GM03348 (cell line): Measurements from ENCODE around the gene TMEM179.

ENCODE experiments used
- DNase-seq: peaks from one replicate; pipeline ENCODE4 v3.0.0; 2012; ENCODE audit warnings: low spot score

The TMEM179 gene

GRCh38 chr14:104598910-104599273 lies 5.7 kb downstream of the TMEM179 start:
- no peak for DNase-seq

DNA sequence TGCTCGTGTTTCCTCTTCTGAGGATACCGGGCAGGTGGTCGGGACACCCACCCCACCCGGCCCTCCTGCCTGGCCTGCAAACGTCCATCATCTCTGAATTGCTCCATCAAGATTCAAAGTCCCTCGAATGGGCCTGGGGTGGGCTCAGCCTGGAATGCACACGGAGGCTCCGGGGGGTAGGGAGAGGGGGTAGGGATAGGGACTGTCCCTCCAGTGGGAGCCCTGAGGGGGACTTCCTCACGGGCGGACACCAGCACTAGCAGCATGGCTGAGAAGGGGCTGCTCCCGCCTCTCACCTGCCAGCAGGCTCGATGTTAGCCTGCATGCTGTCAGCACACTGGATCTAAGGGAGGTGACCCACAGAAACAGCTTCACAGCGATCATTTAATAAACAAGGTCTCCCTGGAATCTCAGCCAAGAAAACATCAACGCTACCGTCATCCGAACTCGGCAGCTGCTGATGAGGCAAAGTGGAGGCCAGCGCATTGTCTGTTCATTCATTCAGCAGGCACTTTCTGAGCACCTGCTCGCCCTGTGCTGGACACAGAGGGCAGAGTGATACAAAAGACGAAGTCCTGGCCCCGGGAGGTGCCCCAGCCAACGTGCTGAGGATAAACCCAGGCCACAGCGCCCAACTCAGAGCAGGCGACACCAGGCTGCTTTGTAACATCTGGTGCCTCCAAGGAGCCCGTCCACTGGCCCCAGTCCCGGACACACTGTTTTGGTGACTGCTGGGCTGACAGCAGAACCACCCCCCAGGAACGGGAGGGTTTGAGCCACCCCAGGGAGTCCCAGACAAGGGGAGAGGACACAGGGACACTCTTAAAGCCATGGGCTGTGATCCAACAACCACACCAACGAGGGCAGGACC lies 6.3 kb downstream of the TMEM179 start:
- no peak for DNase-seq

DNA sequence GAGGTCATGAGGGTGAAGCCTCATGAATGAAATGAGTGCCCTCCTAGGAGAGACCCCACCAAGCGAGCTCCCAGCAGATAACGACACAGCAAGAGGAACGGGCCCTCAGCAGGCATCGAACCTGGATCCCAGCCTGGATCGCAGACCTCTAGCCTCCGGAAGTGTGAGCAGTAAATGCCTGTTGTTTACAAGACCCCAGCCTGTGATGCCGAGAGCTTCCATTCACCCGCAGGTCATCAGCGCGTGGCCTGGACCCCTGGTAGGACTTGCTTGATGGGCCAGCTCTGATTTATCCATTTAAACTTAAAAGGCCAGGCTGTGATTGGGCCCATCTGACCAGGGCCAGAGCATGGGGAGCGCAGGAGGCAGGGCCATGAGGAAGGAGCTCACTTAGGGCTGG lies 7.0 kb downstream of the TMEM179 start:
- no peak for DNase-seq

DNA sequence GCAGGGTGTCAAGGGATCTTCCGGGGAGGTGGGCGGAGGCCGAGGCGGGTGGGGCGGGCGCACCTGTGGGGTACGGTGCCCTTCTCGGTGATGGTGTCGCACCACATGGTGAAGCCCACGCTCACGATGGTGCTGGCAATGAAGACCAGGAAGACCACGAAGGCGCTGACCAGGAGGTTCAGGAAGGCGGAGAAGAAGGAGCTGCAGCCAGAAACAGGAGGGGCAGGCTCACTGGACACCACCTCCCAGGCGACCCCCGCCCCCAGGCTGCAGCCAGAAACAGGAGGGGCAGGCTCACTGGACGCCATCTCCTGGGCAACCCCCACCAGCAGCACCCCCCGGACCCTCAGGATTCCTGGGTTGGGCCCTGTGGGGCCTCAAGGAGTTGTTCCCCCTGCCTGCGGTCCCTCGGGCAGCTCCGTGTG lies 7.6 kb downstream of the TMEM179 start:
- no peak for DNase-seq

DNA sequence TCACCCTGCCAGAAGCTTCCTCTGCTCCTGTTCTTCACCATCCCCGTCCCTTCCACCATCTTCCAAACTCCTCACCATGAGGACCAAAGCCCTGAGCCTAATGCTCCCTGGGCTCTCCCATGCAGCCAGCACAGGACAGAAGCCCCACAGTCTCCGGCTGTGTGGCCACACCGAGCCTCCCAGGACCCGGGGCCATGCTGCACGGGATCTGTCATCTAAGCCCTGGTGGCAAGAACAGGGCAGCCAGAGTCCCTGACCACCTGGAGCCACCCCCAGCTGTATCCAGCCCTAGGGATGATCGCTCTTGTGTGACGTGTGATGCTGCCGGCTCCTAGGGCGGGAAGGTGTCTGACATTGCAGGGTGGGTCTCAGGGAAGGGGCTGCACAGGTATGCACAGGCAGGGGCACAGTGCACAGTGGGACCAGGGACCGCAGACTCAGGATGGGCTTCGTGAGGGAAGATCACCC lies 8.1 kb downstream of the TMEM179 start:
- no peak for DNase-seq

DNA sequence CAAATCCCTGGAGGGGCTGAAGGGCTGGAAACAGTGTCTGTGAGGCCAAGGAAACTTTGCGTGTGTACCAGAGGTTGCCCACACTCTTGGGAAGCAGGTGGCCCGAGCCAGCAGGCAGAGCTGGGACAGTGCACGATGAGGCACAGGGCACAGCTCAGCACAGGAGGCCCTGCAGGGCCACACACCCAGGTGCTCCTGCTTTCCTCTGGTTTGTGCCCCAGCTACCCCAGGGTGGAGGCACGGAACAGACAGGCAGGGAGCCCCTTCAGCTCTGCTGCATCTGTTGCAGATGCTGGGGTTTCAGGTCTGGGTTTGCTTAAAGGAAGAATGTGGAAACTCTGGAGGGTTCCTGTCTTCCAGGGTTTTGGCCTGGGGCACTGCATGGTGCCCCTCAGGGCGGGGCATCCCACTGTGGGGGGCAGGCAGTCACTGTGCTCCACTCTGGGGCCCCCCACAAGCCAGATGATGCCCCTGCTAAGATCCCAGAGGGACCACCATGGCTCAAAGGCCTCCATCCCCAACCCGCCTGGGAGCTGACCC lies 8.6 kb downstream of the TMEM179 start:
- no peak for DNase-seq

GRCh38 chr14:104595116-104595675 lies 9.4 kb downstream of the TMEM179 start:
- no peak for DNase-seq

DNA sequence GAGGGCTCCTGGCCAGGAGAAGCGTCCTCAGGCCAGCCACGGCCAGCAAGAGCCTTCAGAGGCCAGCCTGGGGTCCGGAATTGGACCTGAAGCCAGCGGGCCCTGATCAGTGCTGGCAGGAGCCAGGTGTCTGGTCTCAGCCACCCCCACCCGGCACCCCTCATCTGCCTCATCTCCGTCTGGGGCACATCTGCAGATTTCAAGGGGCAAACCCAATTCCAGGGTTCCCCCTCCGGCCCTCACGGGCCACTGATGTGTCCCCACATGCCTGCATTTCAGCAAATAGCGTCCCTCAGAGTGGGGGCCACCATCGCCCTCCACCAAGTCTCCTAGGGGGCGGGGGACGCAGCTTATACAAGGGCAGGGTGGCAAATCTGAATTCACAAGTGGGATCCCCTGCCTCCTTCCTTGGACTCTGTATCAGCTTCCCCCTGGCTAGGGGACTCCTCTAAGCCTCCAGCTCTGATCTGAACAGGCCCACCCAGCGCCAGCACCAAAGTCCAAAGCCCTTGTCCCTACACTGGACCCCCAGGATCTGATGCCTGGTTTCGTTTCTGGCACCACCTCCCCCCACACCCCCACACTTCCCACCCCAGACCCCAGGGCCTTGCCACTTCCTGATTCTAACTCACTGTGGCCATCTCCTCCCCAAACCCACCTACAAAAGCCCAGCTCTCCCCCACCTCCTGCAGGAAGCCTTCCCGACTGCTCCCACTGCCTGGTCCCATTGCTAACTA lies 10.1 kb downstream of the TMEM179 start:
- no peak for DNase-seq

GRCh38 chr14:104593710-104594136 lies 10.8 kb downstream of the TMEM179 start:
- DNase-seq = no peak

GRCh38 chr14:104593241-104593701 lies 11.3 kb downstream of the TMEM179 start:
- DNase-seq = no peak

DNA sequence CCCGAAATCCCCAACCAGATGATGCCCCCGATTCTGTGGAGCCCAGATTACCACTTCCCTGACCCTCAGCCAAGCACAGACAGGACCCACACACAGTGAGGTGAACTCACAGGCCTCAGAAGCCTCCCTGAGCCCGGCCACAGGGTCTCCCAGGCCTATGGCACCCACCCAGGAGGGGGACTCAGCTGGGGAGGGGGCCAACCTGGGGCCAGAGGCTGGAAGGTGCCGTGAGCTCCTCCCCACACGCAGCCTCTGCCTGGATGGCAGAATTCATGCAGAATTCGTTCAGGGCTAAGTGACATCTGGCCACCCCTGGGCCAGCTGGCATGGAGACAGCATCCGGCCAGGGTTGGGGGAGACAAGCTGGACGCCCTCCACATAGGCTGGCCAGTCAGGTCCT lies 11.8 kb downstream of the TMEM179 start:
- no peak for DNase-seq

DNA sequence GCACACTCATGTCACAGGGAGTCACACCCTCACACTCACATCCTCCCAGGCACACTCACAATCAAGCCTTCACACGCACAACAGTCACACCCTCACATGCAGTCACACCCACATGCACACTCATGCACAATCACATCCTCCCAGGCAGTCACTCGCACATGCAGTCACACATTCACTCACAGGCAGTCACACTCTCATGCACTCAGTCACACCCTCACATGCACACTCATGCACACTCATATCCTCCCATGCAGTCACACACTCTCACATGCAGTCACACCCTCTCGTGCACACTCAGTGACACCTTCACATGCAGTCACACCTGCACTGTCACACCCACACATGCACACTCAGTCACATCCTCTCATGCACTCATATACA lies 12.3 kb downstream of the TMEM179 start:
- DNase-seq = no peak

GRCh38 chr14:104591506-104592291 lies 12.9 kb downstream of the TMEM179 start:
- no peak for DNase-seq

GRCh38 chr14:104591031-104591430 lies 13.5 kb downstream of the TMEM179 start:
- no peak for DNase-seq

- DNase-seq = no peak
Measured at GRCh38 chr14:104590240-104590965, 14.2 kb downstream of the TMEM179 start.

DNA sequence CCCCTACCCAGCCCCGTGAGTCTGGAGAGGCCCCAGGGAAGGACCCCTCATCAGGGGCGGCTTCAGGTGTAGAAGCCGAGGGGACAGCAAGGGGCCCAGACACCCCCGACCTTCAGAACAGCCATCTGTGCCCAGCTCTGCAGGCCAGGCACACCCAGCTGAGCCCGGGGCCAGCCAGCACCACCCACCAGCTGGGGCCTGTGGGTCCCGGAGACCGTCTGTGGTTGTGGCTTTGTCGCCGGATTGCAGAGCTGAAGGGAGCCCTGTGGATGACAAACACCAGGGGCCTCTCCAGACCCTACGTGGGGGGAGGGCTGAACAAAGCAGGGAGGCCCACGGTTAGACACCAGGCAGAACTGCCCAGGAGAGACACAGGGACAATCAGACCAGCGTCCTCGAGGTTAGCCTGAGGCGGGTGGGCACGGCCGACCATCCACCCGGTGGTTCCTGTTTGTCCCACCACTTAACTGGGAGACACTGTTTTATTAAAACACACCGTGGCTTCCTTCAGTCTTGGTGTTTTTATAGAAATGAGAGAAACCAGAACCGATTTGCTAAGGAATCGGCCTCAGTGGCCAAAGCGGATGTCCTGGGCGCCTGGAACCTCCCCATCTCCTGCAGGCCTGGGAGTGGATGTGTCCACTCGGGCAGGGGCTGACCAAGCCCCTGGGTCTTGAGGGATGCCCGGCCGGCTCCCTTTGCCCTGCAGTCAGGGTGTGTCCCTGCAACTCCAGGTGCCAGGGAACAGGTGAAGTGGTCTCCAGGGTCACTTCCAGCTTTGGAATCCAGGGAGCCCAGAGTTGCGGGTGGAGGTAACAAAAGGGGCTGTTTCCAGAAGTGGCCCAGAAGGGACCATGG lies 15.0 kb downstream of the TMEM179 start:
- DNase-seq = no peak

GRCh38 chr14:104588066-104588857 lies 16.3 kb downstream of the TMEM179 start:
- no peak for DNase-seq

DNA sequence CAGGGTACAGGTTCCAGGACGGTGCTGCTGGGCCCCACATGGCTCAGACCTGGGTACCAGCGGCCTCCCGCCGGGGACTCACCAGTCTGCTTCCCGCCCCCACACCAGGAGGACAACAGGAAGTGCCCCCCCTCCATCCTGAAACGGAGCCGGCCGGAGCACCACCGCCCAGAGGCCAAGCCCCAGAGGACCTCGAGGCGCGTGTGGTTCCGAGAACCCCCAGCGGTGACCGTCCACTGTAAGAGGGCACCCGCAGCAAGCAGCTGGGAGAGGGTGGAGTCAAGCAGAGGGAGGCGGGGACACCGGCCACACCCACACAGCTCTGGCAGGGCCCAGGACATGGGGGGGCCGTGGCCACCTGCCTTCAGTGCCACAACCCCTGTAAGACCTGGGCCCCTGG lies 16.9 kb downstream of the TMEM179 start:
- no peak for DNase-seq
